Activated CD4-positive, alpha-beta T cell treated with anti-CD3 and anti-CD28 coated beads for 48 hours (primary cell): ENCODE results near the gene GSPT1.

Experiments used
- DNase-seq: peaks from one replicate; pipeline ENCODE4 v3.0.0-alpha.2; 2020

Gene GSPT1

DNA sequence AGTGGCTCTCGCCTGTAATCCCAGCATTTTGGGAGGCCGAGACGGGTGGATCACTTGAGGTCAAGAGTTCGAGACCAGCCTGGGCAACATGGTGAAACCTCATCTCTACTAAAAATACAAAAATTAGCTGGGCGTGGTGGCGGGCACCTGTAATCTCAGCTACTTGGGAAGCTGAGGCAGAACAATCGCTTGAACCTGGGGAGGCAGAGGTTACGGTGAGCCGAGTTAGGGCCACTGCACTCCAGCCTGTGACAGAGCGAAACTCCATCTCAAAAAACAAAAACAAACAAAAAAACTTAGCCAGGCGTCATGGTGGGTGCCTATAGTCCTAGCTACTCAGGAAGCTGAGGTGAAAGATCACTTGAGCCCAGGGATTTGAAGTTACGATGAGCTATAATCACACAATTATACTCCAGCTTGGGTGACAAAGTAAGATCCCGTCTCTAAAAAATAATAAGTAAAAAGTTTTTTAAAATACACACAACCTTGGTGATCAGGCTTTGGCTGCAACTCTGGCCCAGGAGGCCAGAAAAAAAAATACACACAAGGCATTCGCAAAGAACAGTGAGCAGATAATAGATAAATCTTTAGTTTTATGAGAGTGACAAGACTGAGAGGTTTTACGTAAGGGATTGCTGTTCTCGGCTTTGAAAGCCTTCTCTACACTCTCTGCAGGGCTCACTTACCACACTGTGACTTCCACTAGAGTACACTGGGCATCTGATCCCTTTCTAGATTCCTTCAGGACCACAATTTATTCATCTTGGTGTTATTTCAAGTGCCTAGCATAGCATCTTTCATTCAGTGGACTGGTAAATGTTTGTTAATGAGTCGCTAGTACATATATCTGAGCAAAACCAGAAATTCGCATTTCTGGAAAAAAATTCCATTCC lies 5.9 kb downstream of the GSPT1 start:
- DNase-seq = no peak

DNA sequence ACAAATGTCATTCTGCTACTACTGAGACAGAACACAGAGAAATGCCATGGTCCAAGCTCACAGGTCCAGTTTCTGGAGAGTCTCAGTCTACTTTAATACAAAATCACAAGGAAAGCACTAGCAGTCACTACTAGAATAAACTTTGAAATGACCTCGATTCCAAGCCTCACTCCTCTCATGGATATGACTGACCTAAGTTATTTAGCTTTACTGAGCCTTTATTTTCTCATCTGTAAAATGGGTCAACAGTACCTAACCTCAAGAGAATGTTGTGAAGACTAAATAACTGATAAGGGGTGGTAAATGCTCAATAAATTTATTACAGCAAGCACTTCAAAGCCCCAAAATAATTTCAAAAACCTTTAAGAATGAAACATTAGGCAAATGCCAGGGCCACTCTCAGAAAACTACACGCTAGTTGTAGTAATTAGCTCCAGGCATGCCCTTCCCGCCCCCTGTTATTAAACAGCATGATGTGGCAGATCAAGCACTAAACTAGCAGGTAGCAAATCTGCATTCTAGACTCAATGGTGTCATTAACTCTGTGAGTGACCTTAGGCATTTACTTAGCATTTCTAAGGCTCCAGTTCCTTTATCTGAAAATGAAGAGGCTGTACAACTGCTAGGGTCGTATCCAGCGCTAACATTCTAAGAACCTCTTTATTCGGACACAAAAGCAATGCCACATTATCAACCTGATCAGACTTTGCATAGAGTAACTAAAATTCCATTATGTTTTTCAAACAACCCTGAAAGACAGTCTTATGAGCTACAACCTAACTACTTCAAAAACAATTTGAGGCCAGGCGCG lies 8.4 kb downstream of the GSPT1 start:
- DNase-seq = no peak

DNA sequence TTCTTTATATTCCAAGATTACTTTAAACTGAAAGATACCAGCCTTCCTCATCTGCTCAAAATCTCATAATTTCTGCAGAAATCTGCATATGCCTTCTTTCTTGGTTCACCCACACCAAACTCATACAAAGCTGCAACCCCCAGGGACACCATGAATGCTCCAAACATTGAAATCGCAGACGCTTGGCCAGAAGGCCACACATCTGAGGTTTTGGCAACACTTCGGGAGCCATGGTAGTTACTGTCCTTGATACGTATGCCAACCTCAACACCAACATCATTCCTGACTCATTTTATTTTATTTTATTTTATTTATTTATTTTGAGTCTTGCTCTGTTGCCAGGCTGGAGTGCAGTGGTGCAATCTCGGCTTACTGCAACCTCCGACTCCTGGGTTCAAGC lies 11.8 kb downstream of the GSPT1 start:
- no peak for DNase-seq

DNA sequence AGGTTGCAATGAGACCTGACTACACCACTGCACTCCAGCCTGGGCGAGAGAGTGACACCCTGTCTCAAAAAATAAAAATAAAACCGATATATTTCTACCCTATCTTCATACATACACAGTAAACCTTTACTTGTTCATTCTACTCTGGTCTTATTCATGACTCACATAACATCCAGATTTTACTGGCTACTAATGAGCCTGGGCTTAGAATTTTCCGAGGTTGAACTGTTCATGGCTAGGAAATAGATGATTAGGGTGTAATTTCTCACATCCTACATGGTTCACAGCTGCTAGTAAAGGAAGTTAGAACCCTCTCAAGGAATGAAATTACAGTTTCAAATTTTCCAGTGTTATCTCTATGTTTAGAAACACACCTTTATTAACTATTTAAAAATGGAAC lies 14.7 kb downstream of the GSPT1 start:
- DNase-seq = no peak

DNA sequence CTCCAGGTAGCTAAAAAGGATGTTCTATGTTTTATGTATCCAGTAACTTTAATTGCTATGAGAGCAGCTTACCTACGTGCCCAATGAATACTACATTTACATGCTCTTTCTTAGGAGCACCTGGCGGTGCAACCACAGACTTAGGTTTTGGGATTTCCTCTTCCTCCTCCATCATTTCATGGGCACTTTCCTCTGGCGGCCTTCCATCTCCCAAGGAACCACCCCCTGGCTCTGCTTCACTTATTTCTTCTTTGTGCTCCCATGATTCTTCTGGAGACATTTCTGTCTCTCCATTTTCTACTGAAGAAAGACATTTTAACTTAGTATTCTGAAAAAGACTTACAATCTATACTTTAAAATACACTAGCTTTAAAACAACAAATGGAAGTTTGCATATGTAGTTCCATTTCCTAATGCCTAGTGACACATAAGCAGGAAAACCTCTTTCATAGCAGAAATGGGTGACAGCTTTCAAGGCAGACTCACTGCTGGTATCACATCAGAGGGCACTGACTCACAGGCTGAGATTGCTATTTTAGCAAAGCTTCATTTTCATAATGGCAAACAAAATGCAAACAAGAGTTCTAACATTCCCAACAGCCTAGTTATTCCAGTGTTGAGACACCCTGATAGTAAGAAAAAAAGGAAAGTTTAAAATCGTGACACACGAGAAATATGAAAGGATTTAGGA lies 19.1 kb downstream of the GSPT1 start:
- DNase-seq = no peak

DNA sequence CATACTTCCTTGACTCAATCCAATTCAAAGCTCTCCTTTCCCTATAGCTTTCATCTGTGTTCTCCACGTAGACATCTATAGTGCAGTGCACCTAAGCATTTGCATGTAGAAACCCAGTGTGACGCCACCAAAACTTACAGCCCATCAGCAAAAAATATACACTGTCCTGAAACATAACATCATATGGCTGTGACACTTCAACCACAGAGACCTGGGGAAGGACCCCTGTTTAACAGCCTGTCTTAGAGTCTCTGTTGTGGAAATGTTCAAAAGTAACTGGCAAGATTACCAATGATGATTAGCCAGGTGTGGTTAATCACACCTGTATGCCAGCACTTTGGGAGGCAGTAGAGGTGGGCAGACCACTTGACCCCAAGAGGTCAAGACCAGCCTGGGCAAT lies 22.2 kb downstream of the GSPT1 start:
- DNase-seq = no peak

DNA sequence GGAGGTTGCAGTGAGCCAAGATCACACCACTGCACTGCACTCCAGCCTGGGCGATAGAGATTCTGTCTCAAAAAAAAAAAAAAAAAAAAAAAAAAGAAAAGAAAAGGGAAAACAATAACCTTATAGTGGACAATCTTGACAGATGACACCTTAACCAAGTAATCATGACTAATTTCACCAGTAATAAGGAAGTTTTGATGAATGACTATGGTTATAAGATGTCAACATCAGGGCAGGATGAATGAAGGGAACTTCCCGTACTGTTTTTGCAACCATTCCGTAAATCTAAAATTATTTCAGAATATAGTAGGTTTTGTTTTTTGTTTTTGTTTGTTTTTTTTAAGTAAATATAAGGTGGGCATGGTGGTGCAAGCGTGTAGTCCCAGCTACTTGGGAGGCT lies 23.0 kb downstream of the GSPT1 start:
- no peak for DNase-seq

DNA sequence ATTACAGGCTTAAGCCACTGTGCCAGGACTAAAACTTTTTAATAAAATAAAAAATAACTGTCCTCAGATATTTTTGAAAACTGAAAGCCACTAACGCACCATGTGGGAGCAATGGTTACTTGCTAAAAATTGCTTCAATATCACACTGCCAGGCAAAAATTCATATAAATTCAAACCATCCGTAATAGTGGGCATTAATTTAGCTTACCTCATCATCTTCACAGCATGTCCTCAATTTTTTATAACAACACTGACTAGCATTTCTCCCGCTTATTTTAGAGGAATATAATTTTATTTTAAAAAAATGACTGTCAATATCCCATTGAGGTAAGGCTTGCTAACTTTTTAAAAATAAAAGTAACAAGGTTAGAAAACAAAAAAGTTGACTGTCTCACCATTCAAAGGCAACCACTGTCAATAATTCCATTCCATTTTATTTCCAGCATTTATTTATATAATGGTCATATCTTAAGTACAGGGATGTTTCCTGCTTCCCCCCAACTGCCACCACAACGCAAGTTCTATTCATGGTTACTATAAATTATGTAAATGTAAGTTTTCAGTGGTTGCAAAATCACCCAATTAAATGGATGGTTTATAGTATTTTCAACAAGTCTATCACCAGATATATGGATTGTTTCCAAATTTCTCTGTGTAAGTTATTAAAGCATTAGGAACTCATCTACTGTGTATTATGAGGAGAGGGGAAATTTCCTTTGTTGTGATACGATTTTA lies 25.4 kb downstream of the GSPT1 start:
- no peak for DNase-seq

DNA sequence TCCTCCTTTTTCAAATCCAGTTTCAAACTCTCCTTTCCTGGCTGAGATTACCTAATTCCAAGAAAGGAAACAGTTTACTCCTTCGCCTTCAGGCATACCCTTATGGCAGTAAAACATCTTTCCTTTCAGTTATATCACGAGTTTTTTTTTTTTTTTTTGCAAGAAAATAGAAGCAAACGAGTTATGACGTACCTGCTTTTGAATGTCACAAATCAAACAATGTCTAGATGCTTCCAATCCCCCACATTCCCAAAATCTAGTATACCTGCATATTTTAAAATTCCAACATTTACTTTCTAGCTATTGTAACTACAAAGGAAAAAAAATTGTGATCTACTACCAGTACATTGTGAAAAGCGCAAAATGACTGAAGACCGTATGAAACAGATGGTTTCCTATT lies 28.9 kb downstream of the GSPT1 start:
- DNase-seq = no peak

DNA sequence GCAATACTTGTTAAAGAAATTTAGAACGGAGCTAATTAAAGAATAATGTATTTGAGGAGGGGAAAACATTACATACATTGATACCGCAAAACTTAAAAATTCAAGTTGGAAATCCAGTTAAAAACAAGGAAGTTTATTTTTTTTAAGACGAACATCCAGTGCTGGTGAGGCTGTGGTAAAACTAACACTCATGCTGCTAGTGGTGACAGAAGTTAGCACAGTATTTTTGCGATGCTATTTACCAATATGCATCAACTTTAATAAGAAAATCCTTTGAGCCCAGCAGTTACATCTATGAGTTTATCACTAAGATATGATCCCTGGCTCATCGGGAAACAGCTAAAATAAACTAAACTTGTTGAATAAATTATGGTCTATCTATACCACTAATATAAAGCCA lies 31.7 kb downstream of the GSPT1 start:
- DNase-seq = no peak

DNA sequence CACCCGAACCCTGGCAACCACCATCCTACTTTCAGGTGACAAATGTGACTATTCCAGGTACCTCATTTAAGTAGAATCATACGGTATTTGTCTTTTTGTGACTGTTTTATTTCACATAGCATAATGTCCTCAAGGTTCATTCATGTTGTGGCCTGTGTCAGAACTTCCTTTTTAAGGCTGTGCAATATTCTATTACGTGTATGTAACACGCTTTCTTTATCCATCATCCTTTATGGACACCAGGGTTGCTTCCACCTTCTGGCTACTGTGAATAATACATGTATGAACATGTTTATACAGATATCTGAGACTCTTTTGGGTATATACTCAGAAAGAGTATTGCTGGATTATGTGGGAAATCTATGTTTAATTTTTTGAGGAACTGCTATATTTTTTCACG lies 35.7 kb downstream of the GSPT1 start:
- DNase-seq = no peak

DNA sequence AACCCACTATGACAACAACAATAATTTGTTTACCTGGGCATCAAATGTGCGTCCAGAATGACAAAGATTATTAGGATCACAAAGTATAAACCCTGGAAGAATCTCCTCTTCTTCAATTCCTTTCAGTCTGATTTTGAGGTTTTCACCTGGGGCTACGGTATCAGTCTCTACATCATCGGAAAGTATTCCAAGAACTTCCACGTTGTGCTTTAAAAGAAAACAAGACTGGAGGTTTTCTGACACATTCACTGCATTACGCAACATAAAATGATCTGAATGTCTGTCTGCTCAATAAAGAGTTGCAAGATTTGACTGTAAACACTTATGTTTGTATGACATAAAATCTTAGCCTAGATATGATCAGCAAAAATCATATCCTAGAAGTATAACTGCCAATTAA lies 38.4 kb downstream of the GSPT1 start:
- DNase-seq = no peak

DNA sequence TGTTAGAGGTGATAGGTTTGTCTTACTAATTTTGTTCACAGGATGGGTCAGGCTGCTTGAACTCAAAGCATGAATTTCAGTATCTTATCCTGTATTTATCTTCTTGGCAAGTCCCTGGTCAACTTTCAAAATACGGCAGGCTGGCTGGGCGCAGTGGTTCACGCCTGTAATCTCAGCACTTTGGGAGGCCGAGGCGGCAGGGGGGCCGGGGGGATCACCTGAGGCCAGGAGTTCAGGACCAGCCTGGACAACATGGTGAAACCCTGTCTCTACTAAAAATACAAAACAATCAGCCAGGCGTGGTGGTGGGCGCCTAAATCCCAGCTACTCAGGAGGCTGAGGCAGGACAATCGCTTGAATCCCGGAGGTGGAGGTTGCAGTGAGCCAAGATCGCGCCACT lies 39.5 kb downstream of the GSPT1 start:
- no peak for DNase-seq

DNA sequence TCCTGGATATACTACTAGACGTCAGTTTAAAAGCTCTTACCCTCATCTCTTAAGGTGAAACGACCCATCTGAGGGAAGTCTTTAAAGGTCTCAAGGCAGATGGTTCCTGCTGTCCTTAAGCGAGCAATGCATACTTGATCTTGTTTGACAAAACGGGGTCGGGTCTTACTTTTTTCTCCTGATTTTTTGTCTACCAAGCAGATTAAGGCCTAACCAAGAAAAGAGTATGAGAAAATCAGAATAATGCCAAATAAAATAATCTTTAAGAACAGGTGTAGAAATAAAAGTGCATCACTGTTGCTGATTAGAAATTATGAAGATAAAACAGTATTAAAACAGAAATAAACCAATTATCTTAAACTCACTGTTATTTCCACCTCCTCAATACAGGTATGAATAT lies 40.0 kb downstream of the GSPT1 start:
- DNase-seq = no peak

DNA sequence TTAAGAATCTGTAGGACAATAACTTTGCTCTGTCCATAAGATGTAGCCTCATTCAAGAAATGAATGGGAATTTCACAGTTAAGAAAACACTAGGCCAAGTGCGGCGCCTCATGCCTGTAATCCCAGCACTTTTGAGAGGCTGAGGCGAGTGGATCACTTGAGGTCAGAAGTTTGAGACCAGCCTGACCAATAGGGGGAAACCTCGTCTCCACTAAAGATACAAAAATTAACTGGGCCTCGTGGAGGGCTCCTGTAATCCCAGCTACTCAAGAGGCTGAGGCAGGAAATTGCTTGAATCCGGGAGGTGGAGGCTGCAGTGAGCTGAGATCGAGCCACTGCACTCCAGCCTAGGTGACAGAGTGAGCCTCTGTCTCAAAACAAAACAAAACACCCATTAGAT lies 44.6 kb downstream of the GSPT1 start:
- no peak for DNase-seq

DNA sequence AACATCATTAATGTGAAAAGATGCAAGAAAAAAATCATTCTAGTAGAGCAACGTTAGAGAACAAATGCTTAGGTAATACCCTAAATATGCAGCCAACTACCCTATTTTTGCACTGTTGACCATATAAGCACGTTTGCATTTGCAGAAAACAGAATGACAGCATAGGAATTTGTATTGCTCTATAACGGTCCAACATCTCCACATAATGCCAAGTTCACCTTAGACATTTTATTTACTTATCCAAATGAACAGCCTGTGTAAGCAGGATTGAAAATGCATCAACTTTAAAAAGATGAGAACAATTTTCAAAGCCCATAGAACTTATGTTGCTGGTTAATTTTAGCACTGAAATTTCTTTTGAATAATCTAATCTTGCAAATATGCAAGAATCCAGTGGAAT lies 45.4 kb downstream of the GSPT1 start:
- DNase-seq = no peak

DNA sequence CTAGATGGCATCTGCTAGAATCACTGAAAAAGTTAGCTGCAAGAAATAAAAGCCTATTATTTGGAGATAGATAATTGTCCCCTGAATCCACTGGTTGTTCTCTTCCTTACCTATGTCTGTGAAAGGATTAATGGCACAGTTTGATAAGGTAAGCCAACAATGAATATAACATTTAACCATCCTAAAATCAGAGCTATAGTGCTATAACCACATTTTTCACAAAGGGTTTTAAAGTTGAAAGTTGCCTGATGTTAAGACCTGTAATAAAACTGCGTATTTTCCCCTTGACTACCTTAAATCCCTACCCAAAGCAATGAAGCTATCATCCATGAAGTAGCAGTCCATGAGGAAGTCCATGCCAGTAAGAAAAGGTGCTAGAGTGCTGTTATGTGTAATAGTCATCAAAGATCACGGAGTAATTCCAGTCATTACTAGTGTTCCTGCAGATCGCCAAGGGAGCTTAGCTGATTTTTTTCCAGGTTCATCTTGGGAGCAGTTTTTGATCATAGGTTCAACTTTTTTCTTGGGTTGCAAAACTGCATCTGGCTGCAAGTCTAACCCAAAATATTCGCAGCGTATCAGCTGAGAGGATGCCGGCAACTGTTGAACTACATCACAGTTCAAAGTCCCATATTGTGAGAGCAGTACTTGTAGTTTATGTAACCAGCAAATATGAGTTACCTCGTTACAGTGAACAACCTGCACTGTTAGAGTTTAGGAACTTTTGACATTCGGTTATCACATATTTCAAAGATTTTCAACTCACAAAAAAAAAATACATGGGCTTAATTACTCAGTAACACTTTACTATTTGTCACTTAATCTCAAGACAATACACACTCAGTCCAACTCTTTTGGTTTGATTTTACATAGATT lies 46.2 kb downstream of the GSPT1 start:
- no peak for DNase-seq

DNA sequence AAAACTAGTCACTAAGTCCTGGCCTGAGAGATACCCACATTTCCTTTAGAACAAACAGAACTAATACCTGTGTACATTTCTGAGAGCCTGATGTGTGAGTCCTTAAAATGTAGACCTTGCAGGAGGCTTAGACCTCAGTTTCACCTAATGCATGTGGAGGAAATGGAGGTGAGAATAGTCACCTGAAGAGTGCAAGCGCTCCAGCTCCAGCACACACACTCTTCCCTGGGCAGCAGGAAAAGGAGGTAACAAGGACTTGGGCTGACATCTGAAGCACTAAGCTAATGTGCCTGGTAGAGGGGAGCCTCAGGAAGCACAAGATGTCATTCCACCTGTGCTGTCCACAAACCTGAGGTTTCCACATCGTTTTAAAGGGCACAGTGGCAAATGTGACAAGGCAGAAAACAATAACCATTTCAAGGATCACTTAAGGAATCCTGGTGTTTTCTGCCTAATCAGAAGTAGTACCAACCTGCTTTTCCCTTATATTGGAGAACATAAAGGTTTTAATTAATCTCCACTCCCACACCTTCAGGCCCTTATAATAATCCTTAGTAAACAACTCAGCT lies 47.3 kb downstream of the GSPT1 start:
- no peak for DNase-seq

DNA sequence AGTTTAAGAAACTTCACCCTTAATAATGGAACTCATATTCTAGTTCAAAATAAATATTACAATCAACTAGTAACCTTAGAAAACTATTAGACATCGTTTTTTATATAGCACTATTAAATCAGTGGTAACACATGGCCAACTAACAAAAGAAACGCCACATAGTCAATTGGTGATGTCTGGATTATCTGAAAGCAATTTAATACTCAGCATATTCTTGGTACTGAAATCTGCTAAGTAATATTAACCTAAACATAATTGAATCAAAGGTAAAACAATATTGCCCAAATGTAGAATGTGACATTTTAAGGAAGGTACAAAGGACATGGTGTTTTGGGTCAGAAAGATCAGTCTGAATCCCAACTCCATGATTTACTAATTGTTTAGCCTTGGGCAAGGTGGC lies 53.3 kb downstream of the GSPT1 start:
- no peak for DNase-seq

DNA sequence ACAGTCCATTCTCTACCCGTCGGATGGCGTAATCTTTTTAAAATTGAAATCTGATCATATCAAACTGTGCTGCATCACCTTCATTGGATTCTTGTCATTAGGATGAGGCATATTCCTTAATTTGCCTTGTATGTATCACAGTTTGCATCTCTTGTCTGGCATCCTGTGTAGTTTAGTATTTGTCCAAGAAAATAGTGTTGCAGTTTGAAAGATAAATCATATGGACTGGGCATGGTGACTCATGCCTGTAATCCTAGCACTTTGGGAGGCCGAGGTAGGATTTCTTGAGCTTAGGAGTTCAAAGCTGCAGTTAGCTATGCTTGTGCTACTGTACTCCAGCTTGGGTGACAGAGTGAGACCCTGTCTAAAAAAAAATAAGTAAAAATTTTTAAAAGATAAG lies 58.6 kb downstream of the GSPT1 start:
- DNase-seq = no peak

DNA sequence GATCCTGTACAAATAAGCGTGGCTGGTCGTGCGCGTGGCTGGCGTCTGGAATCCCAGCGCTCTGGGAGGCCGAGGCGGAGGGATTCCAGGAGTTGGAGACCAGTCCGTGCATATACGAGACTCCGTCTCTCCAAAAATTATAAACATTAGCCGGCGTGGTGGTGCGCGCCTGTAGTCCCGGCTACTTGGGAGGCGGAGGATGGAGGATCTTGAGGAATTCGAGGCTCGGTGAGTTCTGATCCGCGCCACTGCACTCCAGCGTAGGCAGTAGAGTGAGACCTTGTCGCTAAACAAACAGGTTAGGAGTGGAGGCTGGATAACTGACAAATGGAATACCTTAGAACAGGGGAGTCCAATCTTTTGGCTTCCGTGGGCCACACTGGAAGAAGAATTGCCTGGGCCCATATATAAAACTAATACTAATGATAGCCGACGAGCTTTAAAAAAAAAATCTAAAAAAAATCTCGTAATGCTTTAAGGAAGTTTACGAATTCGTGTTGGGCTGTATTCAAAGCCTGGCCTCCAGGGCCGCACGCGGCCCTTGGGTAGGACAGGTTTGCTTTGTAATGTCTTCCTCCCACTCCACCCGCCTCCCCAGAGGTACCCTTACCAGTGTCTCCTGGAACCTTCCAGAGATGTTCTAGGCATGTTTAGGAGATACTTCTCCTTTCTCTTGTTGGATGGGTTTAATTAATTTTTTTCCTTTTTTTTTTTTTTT lies 63.5 kb downstream of the GSPT1 start:
- DNase-seq = no peak
